Left colon (tissue), 2 donors: ENCODE data around the gene GPR146. TPM values are rescaled to one million over a fixed set of nuclear protein-coding genes. Genes with fewer than 3 reads are reported as not detected.
A peak's percentile ranks its signal among the peaks of the same experiment; 100 is the strongest.
"Not testable (repeated sequence)": the region's sequence is repeated elsewhere in the genome, so short reads cannot be mapped to it uniquely, and the experiment has no call there.

Source experiments
- ATAC-seq: fragments of 200-7000 bp; cut with Tn5 transposase; one replicate; pipeline ENCODE4 v1.9.1; 2020; ENCODE audit warnings: mild to moderate bottlenecking, moderate library complexity
- DNase-seq, 2 donors: peaks; one replicate each; pipeline ENCODE4 v3.0.0-alpha.2; 2020
- intact Hi-C, 2 donors: fragments of 100-400 bp; cut with DNase I in 1 of 2; cut with micrococcal nuclease in 1 of 2; formaldehyde crosslinking; loops; one replicate each; pipeline versions ENCODE4 v1.11.2 to v1.14.0; 2022; cut with DNase I, micrococcal nuclease
- total RNA-seq, 2 donors: library from RNA; stranded (reverse); fragmentation: NEBNext Ultra II Directional; extraction: Animal tissue kit (Norgen Biotek cat#: 25700); gene quantifications; one replicate each; pipeline ENCODE4 v1.2.1, GENCODE V29; 2021
- donor health status: DM: no; HTN: no; CAD: no.
- donor health status: DM: yes; HTN: yes; CAD: no.

The GPR146 gene
- total RNA-seq, 2 donors from 2014 or later: 4.0 to 7.4 TPM

DNA sequence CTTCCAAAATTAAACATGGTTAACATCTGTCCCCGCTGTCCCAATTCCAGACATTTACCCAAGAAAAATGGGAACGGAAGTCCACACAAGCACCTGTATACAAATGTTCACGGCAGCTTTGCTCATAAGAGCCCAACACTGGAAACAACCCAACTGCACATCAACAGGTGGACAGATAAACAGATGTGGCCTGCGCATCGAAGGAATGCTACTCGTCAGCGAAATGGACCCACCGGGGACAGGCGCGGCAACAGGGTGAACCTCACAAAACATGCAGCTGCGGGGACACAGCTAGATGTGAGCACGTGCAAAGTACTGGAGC is 20.9 kb downstream of the GPR146 start:
- ATAC-seq (no peak), DNase-seq (no peak)
- intact Hi-C loops: loop anchor here in 1 of 2 donors (5.0 kb wide), 1 partner anchor 73 kb away; no protein-coding TSS in a partner anchor

DNA sequence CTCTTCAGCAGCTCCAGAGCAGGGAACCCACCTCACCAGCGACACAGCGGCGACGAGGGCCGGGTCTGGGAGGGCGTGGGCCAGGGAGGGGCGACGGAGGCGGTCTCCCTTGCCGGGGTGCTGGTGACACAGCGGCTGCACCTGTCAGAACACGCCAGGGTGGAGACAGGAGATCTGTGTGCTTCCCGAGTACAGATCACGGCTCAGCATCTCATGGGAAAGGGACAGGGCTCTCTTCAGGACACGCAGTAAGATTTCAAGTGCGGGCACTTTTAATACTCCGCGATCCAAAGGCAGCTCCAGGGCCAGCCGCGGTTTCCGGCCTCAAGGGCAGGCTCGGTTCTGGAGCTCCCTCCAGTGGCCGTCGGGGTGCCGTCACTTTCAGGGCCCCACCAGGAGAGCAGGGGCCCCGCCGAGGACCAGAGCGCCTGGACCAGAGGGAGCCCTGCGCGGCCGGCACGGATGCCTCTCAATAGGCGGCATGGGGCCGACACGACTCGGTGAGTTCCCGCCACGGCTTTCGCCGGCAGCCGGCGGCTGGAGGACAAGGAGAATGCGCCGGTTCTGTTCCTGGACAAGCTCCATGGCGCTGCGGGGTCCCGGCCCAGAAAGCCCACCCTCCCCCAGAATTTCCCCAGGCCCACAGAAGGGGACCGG is 21.4 kb downstream of the GPR146 start:
- peak; percentile 74 to 91 for DNase-seq
- intact Hi-C loops: loop anchor here in 1 of 2 donors (5.0 kb wide), 1 partner anchor 73 kb away; no protein-coding TSS in a partner anchor
- ATAC-seq: peak; percentile 98

DNA sequence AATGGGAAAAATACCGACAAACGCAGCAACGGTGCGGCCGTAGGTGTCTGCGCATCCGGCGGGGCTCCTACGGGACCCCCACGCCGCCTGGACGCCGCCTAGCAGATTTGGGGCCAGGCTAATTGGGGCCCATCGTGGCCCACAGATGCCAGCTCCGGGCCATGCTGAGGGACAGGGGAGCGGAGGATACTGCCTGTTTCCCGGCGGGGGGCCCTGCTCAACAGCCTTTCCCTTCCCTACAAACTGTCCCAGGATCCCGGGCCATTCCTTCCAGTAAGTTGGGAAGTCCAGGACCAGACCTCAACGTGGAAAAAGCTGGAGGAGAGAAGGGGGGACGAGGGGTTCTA is 21.9 kb downstream of the GPR146 start:
- ATAC-seq: no peak
- intact Hi-C loops: loop anchor here in 1 of 2 donors (5.0 kb wide), 1 partner anchor 74 kb away; no protein-coding TSS in a partner anchor
- no peak for DNase-seq

DNA sequence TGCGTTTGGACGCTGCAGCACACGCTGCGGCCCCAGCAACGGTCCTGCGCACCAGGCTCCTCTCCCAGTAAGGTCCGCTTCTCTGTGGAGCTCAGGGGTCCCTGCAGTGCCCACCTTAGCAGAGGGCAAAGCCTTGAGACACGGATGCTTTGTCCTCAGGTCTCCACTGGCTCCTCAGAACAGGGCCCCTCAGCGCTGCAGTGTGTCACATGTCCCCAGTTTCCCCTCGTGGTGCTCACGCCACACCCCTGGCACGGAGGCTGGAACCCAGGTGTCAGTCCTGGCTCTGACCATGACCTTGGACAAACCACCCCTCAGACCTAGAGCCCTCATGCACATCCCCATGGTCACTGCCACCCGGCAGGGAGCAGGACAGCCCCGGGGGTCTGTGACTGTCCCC is 23.7 kb downstream of the GPR146 start:
- no peak for DNase-seq
- intact Hi-C loops: loop anchor here in 1 of 2 donors (5.0 kb wide), 1 partner anchor 76 kb away; no protein-coding TSS in a partner anchor
- no peak for ATAC-seq

DNA sequence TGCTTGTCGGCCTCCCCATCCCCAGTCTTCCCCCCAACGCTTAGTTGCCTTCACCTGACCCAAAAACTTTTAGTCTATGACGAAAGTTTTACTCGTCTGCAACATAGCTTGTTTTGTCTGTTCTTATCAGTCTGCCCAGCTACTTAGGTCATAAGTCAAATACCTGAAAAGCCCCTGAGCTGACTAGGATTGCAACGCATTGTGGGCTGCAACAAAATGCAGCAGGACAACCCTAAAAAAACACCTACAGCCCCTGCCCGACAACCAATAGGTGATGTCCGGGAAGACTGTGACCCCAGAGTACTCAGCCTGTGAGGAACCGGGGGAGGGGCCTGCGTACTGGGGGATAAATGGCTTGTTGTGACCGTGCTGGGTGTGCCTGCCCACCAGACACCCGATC is 24.3 kb downstream of the GPR146 start:
- intact Hi-C loops: loop anchor here in 1 of 2 donors (5.0 kb wide), 1 partner anchor 76 kb away; no protein-coding TSS in a partner anchor
- ATAC-seq (no peak), DNase-seq (no peak)

DNA sequence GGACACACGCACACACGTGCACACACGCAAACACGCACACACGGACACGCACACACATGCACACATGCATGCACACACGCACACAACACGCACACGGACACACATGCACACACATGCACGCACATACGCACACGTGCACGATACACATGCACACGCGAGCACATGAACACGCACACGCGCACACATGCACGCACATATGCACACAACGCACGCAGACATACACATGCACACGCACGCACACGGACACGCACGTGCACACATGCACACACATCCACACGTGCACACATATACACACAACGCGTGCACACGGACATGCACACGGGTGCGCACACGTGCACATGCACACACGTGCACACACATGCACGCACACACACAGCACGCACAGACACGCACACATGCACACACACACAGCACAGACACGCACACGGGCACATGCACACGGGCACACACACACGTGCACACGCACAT is 26.2 kb downstream of the GPR146 start:
- intact Hi-C loops: no loop called here
- DNase-seq (no peak), ATAC-seq (no peak)

DNA sequence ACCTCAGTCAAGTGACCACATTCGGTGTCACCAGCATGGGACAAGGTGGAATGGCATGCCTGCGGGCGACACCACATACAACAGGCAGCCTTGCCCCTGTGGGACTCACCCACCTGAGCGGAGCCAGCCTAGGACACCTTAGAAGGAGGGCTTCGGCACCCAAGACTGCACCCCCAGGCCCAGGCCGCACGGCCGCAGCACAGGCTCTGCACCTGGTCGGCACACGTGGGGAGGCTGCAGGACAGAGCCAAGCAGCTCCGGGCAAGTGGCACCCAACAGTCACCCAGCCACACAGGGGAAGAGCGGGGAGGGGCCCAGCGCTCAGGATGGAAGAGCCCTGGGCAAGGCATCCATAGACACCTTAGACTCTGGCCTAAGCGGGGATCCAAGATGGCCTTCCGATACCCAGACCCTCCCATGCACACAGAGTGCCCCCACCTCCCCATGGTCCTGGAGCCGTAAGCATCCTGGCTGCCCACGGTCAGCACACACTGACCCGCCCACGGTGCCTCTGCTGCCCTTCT is 27.4 kb downstream of the GPR146 start:
- ATAC-seq: no peak
- intact Hi-C loops: no loop called here

DNA sequence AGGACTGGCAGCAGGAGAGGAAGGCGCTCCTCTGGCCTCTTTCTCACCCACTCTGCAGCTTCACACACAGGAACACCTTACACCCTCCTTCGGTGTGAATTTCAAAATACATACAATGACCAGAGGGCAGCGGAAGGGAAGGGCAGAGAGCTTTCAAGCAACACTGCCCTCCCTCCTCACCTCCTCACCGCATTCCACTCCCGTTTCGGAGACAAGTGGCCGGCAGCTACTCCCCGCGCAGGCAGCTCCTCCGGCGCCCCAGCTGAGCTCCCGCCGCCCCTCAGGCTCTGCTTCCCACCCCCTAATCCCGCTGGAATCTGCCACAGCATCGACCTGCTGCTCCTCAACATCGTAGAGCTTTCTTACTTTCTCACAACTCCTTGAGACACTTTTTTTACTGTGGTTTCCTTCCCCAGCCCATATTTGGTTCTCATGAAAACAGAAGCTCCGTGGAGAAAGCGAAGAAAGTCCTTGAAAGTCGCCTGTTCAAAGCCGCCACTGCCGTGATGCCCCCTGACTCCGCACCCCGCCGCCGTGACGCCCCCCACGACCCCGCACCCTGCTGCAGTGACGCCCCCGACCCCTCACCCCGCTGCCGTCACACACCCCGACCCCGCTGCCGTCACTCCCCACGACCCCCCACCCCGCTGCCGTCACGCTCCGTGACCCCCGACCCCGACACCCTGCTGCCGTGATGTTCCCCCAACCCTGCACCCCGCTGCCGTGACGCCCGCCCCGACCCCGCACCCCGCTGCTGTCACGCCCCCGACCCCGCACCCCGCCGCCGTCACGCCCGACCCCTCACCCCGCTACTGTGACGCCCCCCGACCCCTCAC is 29.0 kb downstream of the GPR146 start:
- no peak for ATAC-seq
- DNase-seq: no peak
- intact Hi-C loops: no loop called here

More for the DNA sequence above, 27.4 kb downstream of the GPR146 start:
- DNase-seq: no peak

DNA sequence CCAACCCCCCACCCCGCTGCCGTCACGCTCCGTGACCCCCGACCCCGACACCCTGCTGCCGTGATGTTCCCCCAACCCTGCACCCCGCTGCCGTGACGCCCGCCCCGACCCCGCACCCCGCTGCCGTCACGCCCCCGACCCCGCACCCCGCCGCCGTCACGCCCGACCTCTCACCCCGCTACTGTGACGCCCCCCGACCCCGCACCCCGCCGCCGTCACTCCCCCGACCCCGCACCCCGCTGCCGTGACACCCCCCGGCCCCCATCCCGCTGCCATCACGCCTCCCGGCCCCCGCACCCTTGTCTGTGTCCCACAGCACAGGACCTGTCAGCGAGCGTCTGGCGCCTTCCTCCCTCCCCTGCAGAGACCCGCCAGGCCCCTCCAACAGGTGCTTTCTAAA is 29.7 kb downstream of the GPR146 start:
- DNase-seq, intact Hi-C loops, ATAC-seq: not testable (repeated sequence)

DNA sequence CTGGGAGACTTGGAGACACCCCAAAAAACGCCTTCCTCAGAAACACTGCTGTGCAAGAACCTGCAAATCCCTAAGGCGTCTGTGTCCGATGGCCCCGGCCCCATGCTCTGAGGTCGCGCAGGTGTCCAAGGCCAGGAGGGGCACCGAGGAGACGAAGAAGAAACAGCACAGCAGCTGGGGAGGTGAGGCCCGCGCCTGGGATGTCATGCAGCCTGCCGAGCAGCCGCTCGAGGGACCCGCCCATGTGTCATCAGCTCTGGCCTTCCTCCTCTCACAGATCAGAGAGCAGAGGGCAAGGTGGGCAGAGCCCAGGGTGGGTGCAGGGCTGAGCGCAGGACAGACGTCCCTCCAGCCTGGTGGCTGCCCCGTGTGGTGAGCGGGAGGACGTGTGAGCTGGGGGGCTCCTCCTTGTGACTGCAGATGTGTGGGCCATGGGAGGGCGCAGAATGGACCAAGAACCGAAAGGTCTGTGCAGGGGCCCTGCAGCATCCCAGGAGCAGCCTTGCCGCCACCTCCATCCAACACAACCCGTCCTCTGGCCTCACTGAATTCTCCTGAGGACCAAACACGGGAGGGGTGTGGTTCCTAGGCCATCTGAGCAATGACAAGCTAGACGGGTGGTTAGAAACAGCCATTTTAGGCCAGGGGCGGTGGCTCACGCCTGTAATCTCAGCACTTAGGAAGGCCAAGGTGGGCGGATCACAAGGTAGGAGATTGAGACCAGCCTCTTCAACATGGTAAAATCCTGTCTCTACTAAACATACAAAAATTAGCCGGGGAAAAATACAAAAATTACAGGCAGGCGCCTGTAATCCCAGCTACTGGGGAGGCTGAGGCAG is 30.5 kb downstream of the GPR146 start:
- intact Hi-C loops: no loop called here
- no peak for ATAC-seq
- no peak for DNase-seq

DNA sequence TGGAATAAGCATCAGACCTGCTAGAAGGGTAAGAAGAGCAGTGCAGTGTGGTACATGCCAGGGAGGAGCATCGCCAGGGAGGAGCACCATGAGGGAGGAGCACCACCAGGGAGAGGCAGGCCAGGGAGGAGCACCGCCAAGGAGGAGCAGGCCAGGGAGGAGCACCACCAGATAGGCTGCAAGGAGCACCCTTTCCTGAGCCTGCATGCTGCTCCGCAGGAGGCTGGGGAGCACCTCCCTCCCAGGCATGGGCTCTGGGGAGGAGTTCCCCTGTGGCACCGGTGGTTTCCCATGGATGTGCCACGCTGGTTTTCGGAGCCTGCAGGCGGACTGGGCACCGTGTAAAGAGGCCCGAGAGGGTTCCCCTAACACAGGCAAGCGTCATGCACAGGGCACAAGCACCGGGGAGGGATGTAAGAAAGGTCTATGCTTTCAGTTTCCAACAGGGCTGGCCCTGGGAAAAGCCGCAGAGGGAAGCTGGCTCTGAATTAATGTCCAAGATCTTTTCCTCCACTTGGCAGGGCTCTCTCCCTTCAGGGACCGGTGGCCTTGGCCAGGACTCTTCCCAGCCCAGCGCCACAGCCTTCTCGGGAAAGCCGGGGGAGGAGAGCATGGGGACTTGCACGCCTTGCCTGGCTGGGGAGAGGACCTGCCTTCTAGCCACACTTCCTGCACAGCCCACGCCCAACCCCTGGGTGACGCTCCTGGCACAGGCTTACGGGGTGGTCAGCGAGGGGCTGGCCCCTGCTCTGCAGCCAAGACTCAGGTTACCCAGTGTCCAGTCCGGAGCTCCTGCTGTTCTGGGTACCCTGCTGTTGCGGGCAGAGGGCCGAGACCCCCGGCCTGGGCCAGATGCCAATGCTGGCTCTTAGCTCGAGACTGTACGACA is 32.1 kb downstream of the GPR146 start:
- DNase-seq: no peak
- peak; percentile 8 for ATAC-seq
- intact Hi-C loops: no loop called here

DNA sequence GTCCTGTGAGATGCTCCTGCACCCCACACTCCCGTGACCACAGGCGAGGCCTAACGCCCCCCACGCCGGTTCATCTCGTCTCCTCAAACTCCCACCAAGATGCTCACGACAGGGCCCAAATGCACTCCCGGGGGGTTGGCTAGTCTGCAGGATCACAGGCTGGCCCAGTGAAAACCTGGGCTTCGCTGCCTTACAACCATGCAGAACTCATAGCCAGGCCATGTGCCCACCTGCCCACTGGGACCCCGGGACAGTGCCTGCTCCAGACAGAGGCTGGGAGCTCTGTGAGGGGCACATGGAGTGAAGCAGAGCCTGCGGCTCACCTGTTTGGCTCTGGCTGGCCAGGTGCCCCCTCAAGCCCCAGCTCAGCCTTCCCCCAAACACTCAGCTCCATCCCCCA is 34.2 kb downstream of the GPR146 start:
- DNase-seq: no peak
- intact Hi-C loops: no loop called here
- no peak for ATAC-seq

DNA sequence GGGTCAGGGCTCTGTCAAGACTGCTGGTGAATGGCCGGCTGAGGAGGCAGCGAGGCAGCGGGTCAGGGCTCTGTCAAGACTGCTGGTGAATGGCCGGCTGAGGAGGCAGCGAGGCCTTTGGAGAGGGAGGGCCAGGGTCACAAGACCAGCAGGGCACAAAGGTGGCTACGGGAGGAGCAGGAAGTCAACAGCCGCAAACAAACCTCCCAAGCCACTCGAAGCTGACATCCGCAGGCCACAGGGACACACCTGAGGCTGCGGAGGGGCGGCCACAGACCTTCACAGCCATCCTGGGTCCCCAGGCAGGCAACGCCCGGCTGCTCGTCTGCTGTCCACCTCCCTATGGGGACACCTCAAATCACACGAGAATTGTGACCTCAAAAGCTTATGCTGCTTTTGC is 34.6 kb downstream of the GPR146 start:
- DNase-seq: peak; percentile 44 to 56
- intact Hi-C loops: no loop called here
- ATAC-seq: peak; percentile 70

DNA sequence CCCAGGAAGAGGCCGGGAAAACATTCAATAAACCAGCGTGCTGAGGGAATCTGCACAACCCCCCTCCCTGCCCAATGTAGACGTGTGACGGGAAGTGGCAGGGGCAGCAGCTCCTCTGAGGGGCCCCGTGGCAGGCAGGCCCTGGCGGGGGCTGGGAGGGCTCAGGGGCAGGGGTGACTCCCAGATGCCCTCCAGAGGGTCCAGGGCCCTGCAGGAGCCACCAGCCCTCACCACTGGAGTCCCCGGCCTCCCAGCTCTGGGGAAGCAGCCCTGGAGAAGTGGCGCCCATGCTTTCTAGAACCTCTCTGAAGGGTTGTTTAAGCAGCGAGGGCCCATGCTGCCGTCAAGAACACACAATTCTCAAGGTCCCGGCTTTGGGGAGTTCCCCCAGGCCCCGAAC is 35.2 kb downstream of the GPR146 start:
- DNase-seq (no peak), ATAC-seq (no peak)
- intact Hi-C loops: no loop called here

DNA sequence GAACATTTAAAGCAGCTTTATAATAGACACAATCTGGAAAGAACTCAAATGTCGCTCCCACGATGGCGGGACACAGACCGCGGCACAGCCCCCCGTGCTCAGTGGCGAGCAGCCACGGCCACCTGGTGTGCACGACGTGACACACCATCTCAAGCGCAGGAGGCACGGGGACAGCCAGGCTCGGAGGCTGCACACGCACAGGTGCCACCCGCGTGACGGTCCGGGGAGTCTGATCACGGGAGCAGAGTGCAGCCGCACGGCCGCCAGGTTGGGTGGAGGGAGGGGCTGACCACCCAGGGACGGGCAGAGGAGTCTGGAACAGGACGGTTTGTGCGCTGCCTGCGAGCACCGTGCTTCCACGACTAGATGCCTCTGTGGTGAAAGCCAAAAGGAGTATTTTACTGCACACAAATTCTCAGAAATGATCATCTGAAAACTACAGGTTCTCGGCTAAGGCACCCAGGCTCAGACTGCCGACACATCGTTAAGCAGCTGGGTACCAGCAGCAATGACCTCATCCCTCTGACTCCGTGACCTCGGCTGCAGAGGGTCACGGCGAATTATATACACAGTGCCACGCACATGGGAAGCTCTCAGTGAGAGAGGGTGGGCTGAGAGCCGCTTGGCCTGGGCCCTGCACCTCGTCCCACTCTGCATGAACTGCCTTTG is 36.0 kb downstream of the GPR146 start:
- intact Hi-C loops: no loop called here

DNA sequence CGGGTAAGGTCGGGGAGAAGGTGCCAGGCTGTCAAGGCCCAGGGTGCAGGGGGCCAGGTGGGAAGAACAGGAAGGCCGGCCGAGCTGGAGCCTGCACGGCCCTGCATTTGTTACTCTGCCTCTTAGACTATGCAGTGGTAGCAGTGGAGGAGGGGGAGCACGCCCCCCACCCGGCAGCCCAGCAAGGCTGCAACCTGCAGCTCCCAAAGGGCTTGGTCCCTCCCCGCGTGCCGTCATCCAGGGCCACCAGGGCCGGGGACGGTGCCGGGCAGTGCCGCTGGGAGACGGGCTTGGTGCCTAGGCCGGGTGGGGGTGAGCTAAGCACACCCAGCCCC is 36.5 kb downstream of the GPR146 start:
- DNase-seq (no peak), ATAC-seq (no peak)
- intact Hi-C loops: no loop called here

More for the DNA sequence above, 36.0 kb downstream of the GPR146 start:
- DNase-seq (no peak), ATAC-seq (no peak)

DNA sequence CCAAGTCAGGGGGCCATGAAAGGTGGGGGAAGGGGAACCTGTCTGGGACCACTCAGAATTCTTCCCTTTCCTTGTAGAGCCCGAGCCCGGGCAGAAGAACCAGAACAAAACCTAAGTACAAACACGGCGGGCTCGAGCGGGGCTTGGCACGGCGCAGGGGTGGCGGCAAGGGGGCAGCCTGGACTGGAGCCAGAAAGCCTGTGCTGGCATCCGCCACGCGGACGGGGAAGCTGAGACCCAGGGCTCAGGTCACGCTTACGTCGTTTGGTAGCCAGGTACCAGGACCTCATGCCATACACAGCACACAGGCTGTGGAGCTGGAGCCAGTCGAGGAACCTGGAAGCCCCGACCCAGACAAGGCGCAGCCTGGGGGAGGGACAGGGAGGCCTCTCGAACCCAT is 37.0 kb downstream of the GPR146 start:
- intact Hi-C loops: no loop called here
- DNase-seq (no peak), ATAC-seq (no peak)

DNA sequence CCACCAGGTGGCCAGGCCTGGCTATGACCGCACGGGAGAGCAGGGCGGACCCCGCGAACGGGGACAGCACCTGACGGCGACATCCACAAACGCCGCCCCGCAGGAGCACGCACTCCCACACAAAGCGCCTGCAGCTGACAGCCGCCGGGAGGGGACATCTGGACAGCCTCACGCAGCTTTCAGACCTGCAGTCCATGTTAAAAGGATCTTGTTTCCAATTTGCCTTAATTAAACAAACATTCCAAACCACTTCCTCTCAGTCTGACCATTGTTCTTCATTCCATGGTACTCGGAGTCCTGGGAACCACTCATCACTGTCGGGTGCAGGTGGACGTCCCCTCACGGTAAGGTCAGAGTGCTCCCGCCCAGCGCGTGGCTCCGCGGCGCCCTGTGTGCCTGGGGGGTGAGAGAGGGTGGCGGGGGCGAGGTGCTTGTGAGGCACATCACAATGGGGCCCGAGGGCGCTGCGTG is 37.6 kb downstream of the GPR146 start:
- ATAC-seq: no peak
- intact Hi-C loops: no loop called here
- no peak for DNase-seq
